ENCODE data around the gene DNM2. TPM values are rescaled to one million over a fixed set of nuclear protein-coding genes. Genes with fewer than 3 reads are reported as not detected.

Gene DNM2
- total and polyA plus RNA-seq, 2 of the 13 experiments (the other 11 are each of a cell fraction or from before 2014, with no cell fraction given) = 41.7 to 59.8 TPM

- no peak for TF ChIP-seq ZNF292 (CRISPR knock-in tag; IDR thresholded peaks at IDR 0.05; ENCODE audit: borderline replicate concordance, low read depth)
- no peak for TF ChIP-seq ZNF577 (CRISPR knock-in tag; IDR thresholded peaks at IDR 0.05; ENCODE audit: borderline replicate concordance, low read depth)
- TF ChIP-seq TFE3 (CRISPR knock-in tag; IDR thresholded peaks at IDR 0.05) = peak; percentile 86
- no peak for TF ChIP-seq KDM4B (CRISPR knock-in tag; IDR thresholded peaks at IDR 0.05)
- TF ChIP-seq ZNF296 (CRISPR knock-in tag; conservative IDR thresholded peaks at IDR 0.05) = no peak; the same call in 1 of the 2 replicates
- TF ChIP-seq NFRKB (IDR thresholded peaks at IDR 0.05) = no peak
- TF ChIP-seq MXI1 (IDR thresholded peaks at IDR 0.05; ENCODE audit: borderline replicate concordance, low read depth, low read length) = no peak; the same call in 2 of the 3 replicates
- no peak for TF ChIP-seq CEBPZ (IDR thresholded peaks at IDR 0.05; ENCODE audit: low read length)
- TF ChIP-seq CEBPG (CRISPR knock-in tag; IDR thresholded peaks at IDR 0.05) = no peak
- no peak for TF ChIP-seq MEIS1 (CRISPR knock-in tag; IDR thresholded peaks at IDR 0.05; ENCODE audit: borderline replicate concordance)
- no peak for TF ChIP-seq ZNF451 (CRISPR knock-in tag; IDR thresholded peaks at IDR 0.05)
- no peak for TF ChIP-seq RBAK (CRISPR knock-in tag; IDR thresholded peaks at IDR 0.05)
- no peak for TF ChIP-seq FOXA3 (CRISPR knock-in tag; IDR thresholded peaks at IDR 0.05)
- no peak; the same call in 1 of the 2 replicates for TF ChIP-seq ZNF343 (CRISPR knock-in tag; IDR thresholded peaks at IDR 0.05)
- no peak for TF ChIP-seq AGO1 (IDR thresholded peaks at IDR 0.05; ENCODE audit: low read depth, low read length, poor library complexity, severe bottlenecking)
- no peak for TF ChIP-seq ZNF83 (CRISPR knock-in tag; IDR thresholded peaks at IDR 0.05; ENCODE audit: borderline replicate concordance)
- TF ChIP-seq KLF11 (CRISPR knock-in tag; IDR thresholded peaks at IDR 0.05) = no peak
- TF ChIP-seq ZNF496 (CRISPR knock-in tag; IDR thresholded peaks at IDR 0.05; ENCODE audit: insufficient replicate concordance) = no peak
- TF ChIP-seq ZBTB49 (CRISPR knock-in tag; IDR thresholded peaks at IDR 0.05; ENCODE audit: borderline replicate concordance) = no peak
Measured at GRCh38 chr19:10769533-10770491, 51.9 kb downstream of the DNM2 start (continued).

Data from HepG2 (cell line).